Endodermal cell (in vitro differentiated cells): ENCODE results near the gene ZSCAN10. TPM values are rescaled to one million over a fixed set of nuclear protein-coding genes. Genes with fewer than 3 reads are reported as not detected.

Experiments used
- DNase-seq: peaks from one replicate; pipeline ENCODE4 v3.0.0-alpha.2; 2017
- H3K27ac ChIP-seq: 2 replicates; pipeline ENCODE4 v1.5.1; 2013; ENCODE audit warnings: mild to moderate bottlenecking, low read depth, low read length, moderate library complexity
- H3K27me3 ChIP-seq: 2 replicates; pipeline ENCODE4 v1.6.1; 2013; ENCODE audit warnings: mild to moderate bottlenecking, low read length, moderate library complexity; ENCODE audit not compliant: insufficient read depth, control insufficient read depth, poor library complexity, severe bottlenecking
- H3K36me3 ChIP-seq: 2 replicates; pipeline ENCODE4 v1.7.0; 2013; ENCODE audit warnings: mild to moderate bottlenecking, low read length, moderate library complexity; ENCODE audit not compliant: control insufficient read depth, insufficient read depth
- H3K4me1 ChIP-seq: one replicate; pipeline ENCODE4 v1.7.0; 2013; ENCODE audit warnings: low read length; ENCODE audit not compliant: control insufficient read depth, insufficient read depth
- H3K4me3 ChIP-seq: 2 replicates; pipeline ENCODE4 v1.5.1; 2013; ENCODE audit warnings: mild to moderate bottlenecking, low read length, moderate library complexity
- H3K9ac ChIP-seq: 2 replicates; pipeline ENCODE4 v1.6.1; 2013; ENCODE audit warnings: mild to moderate bottlenecking, low read length, moderate library complexity; ENCODE audit not compliant: poor library complexity, severe bottlenecking; ENCODE audit errors: extremely low read depth
- H3K9me3 ChIP-seq: 2 replicates; pipeline ENCODE4 v1.6.1; 2013; ENCODE audit warnings: mild to moderate bottlenecking, low read length, moderate library complexity; ENCODE audit not compliant: control insufficient read depth
- H3K27ac Mint-ChIP-seq: 2 replicates; pipeline ENCODE4 v1.8.0; 2020; ENCODE audit warnings: mixed read lengths
- H3K27me3 Mint-ChIP-seq: 2 replicates; pipeline ENCODE4 v1.8.0; 2021; ENCODE audit warnings: mild to moderate bottlenecking, mixed read lengths; ENCODE audit not compliant: insufficient read depth
- H3K36me3 Mint-ChIP-seq: 2 replicates; pipeline ENCODE4 v1.8.0; 2020; ENCODE audit warnings: low read depth, mixed read lengths
- H3K4me1 Mint-ChIP-seq: 2 replicates; pipeline ENCODE4 v1.8.0; 2020; ENCODE audit warnings: mixed read lengths
- H3K4me3 Mint-ChIP-seq: 2 replicates; pipeline ENCODE4 v1.8.0; 2020; ENCODE audit warnings: mild to moderate bottlenecking, moderate library complexity, mixed read lengths
- H3K9me3 Mint-ChIP-seq: 2 replicates; pipeline ENCODE4 v1.8.0; 2020; ENCODE audit warnings: mild to moderate bottlenecking, mixed read lengths
- WGBS, 2 experiments: methylation state at CpG; one replicate each; pipeline versions ENCODE4 v1.1.5 to v1.1.7; 2013; ENCODE audit warnings: missing lambda C conversion rate in 2 of 2, mixed read lengths in 1 of 2; ENCODE audit not compliant: insufficient coverage in 1 of 2, insufficient read length in 1 of 2; 5-methylcytosine and 5-hydroxymethylcytosine counted together
- long read RNA-seq, 4 experiments: library from polyadenylated mRNA in 2 of 4; library from RNA in 1 of 4; library from capped mRNA in 1 of 4; stranded (forward) in 3 of 4; unstranded in 1 of 4; transcript quantifications; one replicate each; pipeline ENCODE4 v2.0.0, GENCODE V29; 2020 to 2021; ENCODE audit warnings: inconsistent platforms in 1 of 4
- polyA plus RNA-seq, 2 experiments: library from polyadenylated mRNA; stranded (reverse); fragments of 50-300 nt; gene quantifications; one replicate each; pipeline ENCODE4 v1.2.3, GENCODE V29; 2013
- total RNA-seq, 2 donors: library from RNA; stranded (reverse); fragmentation: NEBNext Ultra II Directional in 1 of 2; extraction: Animal tissue kit (Norgen Biotek cat#: 25700) in 1 of 2; gene quantifications; 2 replicates in 1 of 2; 3 replicates in 1 of 2; pipeline ENCODE4 v1.2.1, GENCODE V29; 2021
- TF ChIP-seq, protein P1 (sequence below): fragments of 200-600 bp; sonication (generic); conservative IDR thresholded peaks from 2 replicates; pipeline ENCODE4 v1.5.0; 2021; ENCODE audit warnings: antibody characterized with exemption, mild to moderate bottlenecking

The ZSCAN10 gene
- 10 to 100 TPM; 36.6 to 70.0 TPM for total RNA-seq
- polyA plus RNA-seq (2013, experiment 1 of 2) = 17.0 TPM
- 7.7 TPM for polyA plus RNA-seq (2013, experiment 2 of 2)
- long read RNA-seq, experiment 1, partial matches to known transcripts = 2 of 23 reads
- long read RNA-seq, experiment 1, other reads (novel, unspliced or antisense) = 12 of 23 reads
- long read RNA-seq, experiment 2, transcript ZSCAN10-209 (6 exons, 2,739 nt) = major isoform, 8 of 39 reads
- long read RNA-seq, experiment 2, partial matches to known transcripts = 8 of 39 reads
- long read RNA-seq, experiment 2, other reads (novel, unspliced or antisense) = 13 of 39 reads
- long read RNA-seq, experiment 3, transcript ZSCAN10-204 (4 exons, 575 nt) = minor isoform, 18 of 369 reads
- long read RNA-seq, experiment 3, transcript ZSCAN10-209 (6 exons, 2,739 nt) = major isoform, 197 of 369 reads
- long read RNA-seq, experiment 3, transcript ZSCAN10-202 (5 exons, 2,350 nt) = minor isoform, 22 of 369 reads
- long read RNA-seq, experiment 3, transcript ZSCAN10-207 (5 exons, 2,247 nt) = minor isoform, 23 of 369 reads
- long read RNA-seq, experiment 3, partial matches to known transcripts = 14 of 369 reads
- long read RNA-seq, experiment 3, other reads (novel, unspliced or antisense) = 83 of 369 reads
- long read RNA-seq, experiment 4, partial matches to known transcripts = 0 of 2 reads
- long read RNA-seq, experiment 4, other reads (novel, unspliced or antisense) = 0 of 2 reads

DNA sequence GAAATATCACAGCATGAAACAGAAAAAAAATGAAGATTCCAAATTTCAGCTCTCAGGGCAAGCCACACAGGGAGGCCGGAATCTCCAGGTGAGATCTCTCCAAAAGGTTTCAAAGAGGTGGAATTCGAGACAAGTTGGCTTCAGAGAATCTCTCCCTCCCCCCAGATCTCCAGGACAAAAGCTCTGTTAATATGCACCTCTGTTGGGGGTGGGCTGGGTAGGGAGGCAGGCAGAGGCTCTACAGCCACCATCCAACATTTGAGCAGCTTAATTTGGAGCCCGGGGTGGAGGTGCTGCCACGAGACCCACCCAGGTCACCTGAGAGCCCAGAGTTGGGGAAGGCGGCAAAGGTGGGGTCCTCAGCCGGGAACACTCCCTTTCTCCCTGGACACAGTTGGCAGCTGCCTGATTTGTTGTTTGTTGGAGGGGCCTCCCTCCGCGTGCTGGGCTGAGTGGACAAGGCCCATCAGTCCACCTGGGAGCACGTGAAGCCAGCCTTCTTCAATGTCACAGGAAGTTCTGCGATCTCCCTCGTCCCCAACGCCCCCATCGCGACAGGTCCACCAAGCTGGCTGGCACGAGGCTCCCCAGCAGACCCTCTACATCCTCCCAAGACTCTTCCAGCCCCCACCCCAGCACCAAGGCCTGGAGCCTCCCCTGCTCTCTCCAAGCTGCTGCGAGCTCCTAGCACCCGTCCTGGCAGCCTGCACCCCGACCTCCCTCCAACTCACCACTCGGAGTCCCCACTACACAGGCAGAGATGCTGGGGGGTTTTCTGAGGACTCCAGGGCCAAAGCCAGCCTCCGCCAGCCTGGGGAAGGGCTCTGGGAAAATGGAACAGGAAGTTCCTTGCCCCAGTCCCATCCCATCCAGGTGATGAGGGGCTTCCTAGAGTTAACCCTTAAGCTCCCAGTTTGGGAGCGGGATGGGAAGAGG, at the start of gene ZSCAN10:
Gene ZSCAN10 (minus strand): TSS at position 836 of the 936 bp plus-strand sequence. CDS start 6,357 bp downstream, outside the sequence.
- DNase-seq = peak; percentile 90
- H3K27me3 Mint-ChIP-seq = no peaks in the 10 kb centered on the region
- peaks cover 10% of the 10 kb centered on the region for H3K4me1 ChIP-seq
- H3K9ac ChIP-seq = peak within 1 kb of the TSS; percentile 74
- H3K9me3 ChIP-seq = no peaks in the 10 kb centered on the region
- H3K27me3 ChIP-seq = no peaks in the 10 kb centered on the region
- H3K36me3 ChIP-seq = peaks cover 4% of the 10 kb centered on the region
- peaks cover 26% of the 10 kb centered on the region for H3K4me1 Mint-ChIP-seq
- H3K27ac Mint-ChIP-seq = peak within 1 kb of the TSS; percentile 94
- H3K9me3 Mint-ChIP-seq = no peaks in the 10 kb centered on the region
- H3K4me3 Mint-ChIP-seq = peak within 1 kb of the TSS; percentile 97
- TF ChIP-seq, protein P1, sequence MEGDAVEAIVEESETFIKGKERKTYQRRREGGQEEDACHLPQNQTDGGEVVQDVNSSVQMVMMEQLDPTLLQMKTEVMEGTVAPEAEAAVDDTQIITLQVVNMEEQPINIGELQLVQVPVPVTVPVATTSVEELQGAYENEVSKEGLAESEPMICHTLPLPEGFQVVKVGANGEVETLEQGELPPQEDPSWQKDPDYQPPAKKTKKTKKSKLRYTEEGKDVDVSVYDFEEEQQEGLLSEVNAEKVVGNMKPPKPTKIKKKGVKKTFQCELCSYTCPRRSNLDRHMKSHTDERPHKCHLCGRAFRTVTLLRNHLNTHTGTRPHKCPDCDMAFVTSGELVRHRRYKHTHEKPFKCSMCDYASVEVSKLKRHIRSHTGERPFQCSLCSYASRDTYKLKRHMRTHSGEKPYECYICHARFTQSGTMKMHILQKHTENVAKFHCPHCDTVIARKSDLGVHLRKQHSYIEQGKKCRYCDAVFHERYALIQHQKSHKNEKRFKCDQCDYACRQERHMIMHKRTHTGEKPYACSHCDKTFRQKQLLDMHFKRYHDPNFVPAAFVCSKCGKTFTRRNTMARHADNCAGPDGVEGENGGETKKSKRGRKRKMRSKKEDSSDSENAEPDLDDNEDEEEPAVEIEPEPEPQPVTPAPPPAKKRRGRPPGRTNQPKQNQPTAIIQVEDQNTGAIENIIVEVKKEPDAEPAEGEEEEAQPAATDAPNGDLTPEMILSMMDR = no peak
- H3K36me3 Mint-ChIP-seq = peaks cover 9% of the 10 kb centered on the region
- H3K4me3 ChIP-seq = peak within 1 kb of the TSS; percentile 91
- WGBS, 2 experiments = 6 to 24% methylated on average over 11 to 21 of the region's 21 CpGs
- no peak within 1 kb of the TSS for H3K27ac ChIP-seq

DNA sequence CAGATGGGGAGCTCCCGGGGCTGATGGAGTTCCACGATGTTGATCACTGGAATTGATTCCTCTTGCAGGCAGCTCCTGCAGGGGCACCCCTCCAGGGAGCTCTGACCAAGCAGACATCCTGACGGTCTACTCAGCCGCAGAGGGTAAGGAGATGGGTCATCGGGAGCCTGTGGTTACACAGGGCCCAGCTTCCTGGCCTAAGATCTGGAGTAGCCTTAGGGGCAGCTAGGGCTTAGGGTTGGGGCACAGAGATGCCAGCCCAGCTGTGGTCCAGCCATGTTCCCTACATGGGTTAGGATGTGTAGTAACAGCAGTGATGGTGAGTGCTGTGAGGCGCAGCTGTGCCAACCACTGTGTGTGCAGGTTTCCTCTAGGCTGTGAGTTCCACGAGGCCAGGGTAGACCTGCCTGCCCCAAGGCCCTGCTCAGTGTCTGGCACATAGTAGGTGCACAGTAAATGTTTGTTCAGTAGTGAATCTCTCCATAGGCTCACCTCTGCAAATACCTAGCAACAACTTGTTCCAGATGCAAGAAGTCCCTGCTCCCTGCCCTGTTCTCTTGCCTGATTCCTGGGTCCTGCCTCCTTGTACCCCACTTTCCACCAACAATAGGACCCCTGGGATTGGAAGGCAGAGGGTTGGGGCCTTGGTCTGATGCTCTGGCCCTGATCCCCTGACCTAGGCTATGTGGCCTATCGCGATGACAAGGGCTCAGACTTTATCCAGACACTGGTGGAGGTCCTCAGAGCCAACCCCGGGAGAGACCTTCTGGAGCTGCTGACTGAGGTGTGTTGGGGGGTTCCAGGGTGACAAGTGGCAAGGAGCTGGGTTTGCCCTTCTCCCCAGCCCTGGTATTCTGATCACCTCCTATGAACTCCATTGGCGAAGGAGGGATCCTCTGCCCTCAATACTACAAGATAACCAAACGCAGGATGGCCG, 49.4 kb upstream of the ZSCAN10 start:
- no peak overlapping the region for H3K9ac ChIP-seq
- Mint-ChIP-seq H3K9me3 (no peaks in the 10 kb centered on the region), H3K4me3 (peak overlapping the region; percentile 82), H3K27me3 (peaks cover 18% of the 10 kb centered on the region), H3K36me3 (no peaks in the 10 kb centered on the region), H3K4me1 (peaks cover 4% of the 10 kb centered on the region), H3K27ac (no peak overlapping the region)
- no peaks in the 10 kb centered on the region for H3K9me3 ChIP-seq
- H3K27ac ChIP-seq = no peak overlapping the region
- no peak for DNase-seq
- H3K36me3 ChIP-seq = no peaks in the 10 kb centered on the region
- no peak overlapping the region for H3K4me3 ChIP-seq
- no peaks in the 10 kb centered on the region for H3K4me1 ChIP-seq
- TF ChIP-seq, protein P1 = no peak
- peaks cover 19% of the 10 kb centered on the region for H3K27me3 ChIP-seq
- 93 to 94% methylated on average over 11 to 13 of the region's 13 CpGs for WGBS, 2 experiments
